Adipocyte (in vitro differentiated cells): ENCODE results near the gene ANKRD18A.

Experiments used
- DNase-seq: peaks from one replicate; pipeline ENCODE4 v3.0.0-alpha.2; 2015; ENCODE audit warnings: low read depth
- H3K27me3 ChIP-seq: replicated peaks from 2 replicates; pipeline ENCODE4 v1.7.0; 2013; ENCODE audit warnings: mild to moderate bottlenecking, low read length, moderate library complexity; ENCODE audit not compliant: control insufficient read depth, insufficient read depth
- H3K36me3 ChIP-seq: 2 replicates; pipeline ENCODE4 v1.7.0; 2013; ENCODE audit warnings: low read length, mild to moderate bottlenecking, moderate library complexity; ENCODE audit not compliant: control insufficient read depth, insufficient read depth, severe bottlenecking
- H3K4me1 ChIP-seq: 2 replicates; pipeline ENCODE4 v1.7.0; 2013; ENCODE audit warnings: mild to moderate bottlenecking, low read length, moderate library complexity; ENCODE audit not compliant: control insufficient read depth, insufficient read depth
- H3K4me3 ChIP-seq: 2 replicates; pipeline ENCODE4 v1.7.0; 2013; ENCODE audit warnings: mild to moderate bottlenecking, low read length, moderate library complexity
- H3K9ac ChIP-seq: 2 replicates; pipeline ENCODE4 v1.7.0; 2013; ENCODE audit warnings: mild to moderate bottlenecking, low read length, moderate library complexity
- H3K9me3 ChIP-seq: 2 replicates; pipeline ENCODE4 v1.7.0; 2013; ENCODE audit warnings: mild to moderate bottlenecking, low read length, moderate library complexity; ENCODE audit not compliant: control insufficient read depth

ANKRD18A gene

DNA sequence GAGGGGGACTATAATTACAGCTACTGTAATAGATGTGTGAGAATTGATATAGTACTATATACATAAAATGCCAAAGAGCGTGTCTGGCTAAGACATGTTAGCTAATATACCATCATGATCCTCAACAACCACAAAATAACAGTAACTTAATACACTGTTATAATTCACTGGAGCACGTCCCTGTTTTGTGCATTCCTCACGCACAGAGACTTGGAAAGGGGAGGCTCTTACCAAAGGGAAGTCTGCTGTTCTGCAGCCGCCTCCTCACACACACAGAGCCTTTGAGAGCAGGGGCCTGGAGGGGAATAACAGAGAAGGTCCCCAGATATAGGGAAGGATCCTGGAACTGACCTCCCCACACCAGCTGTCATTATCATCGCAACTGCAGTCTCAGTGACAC, 97.3 kb downstream of the ANKRD18A start:
- H3K27me3 ChIP-seq, result peaks cover 22% of the 10 kb centered on the region
- H3K9ac ChIP-seq, result no peak overlapping the region
- no peaks in the 10 kb centered on the region for H3K9me3 ChIP-seq
- H3K4me3 ChIP-seq, result no peak overlapping the region
- DNase-seq, result no peak
- H3K4me1 ChIP-seq, result no peaks in the 10 kb centered on the region
- no peaks in the 10 kb centered on the region for H3K36me3 ChIP-seq

DNA sequence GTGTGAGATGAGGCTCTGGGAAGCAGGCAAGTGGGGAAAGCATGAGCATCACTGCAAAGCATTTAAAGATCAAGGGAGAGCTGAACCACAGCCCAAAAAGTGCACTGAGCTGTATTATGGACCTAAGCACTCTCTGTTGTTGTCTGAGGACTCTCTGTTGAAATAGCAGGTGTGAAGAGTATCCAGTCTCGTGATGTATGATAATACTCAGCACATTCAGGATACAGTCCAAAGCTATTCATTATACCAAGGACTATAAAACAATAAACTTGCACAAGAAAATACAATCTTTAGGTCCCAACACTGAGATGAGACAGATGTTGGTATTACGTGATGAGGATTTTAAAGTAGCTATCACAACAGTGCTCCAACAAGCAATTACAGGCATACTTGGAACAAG, 98.6 kb downstream of the ANKRD18A start:
- H3K9me3 ChIP-seq, result no peaks in the 10 kb centered on the region
- no peaks in the 10 kb centered on the region for H3K36me3 ChIP-seq
- DNase-seq, result no peak
- H3K27me3 ChIP-seq, result peaks cover 10% of the 10 kb centered on the region
- no peak overlapping the region for H3K4me3 ChIP-seq
- no peak overlapping the region for H3K9ac ChIP-seq
- H3K4me1 ChIP-seq, result no peaks in the 10 kb centered on the region
